Neutrophil (primary cell): ENCODE results near the gene PPP1R1C.

Source experiments
- H3K27ac ChIP-seq: fragments of 200-600 bp; sonication (generic); 2 replicates; pipeline ENCODE4 v1.5.1; 2016; ENCODE audit warnings: mild to moderate bottlenecking, moderate library complexity
- H3K27me3 ChIP-seq: fragments of 200-600 bp; sonication (generic); 2 replicates; pipeline ENCODE4 v1.6.0; 2016; ENCODE audit warnings: mild to moderate bottlenecking
- H3K36me3 ChIP-seq: fragments of 200-600 bp; sonication (generic); 2 replicates; pipeline ENCODE4 v1.5.1; 2017
- H3K4me1 ChIP-seq, 2 experiments: fragments of 200-600 bp in 1 of 2; sonication (generic) in 1 of 2; 1 replicate in 1 of 2; 2 replicates in 1 of 2; pipeline versions ENCODE4 v1.5.1 to v1.6.1; 2013 to 2016; ENCODE audit warnings: low read depth in 1 of 2, low read length in 1 of 2, mild to moderate bottlenecking in 1 of 2, moderate library complexity in 1 of 2; ENCODE audit not compliant: control insufficient read depth in 1 of 2, insufficient read depth in 1 of 2
- H3K4me3 ChIP-seq, 2 experiments: fragments of 200-600 bp in 1 of 2; sonication (generic) in 1 of 2; 1 replicate in 1 of 2; 2 replicates in 1 of 2; pipeline ENCODE4 v1.5.1; 2013 to 2016; ENCODE audit warnings: low read depth in 1 of 2, low read length in 1 of 2, mild to moderate bottlenecking in 1 of 2, moderate library complexity in 1 of 2
- H3K9me3 ChIP-seq: fragments of 200-600 bp; sonication (generic); 2 replicates; pipeline ENCODE4 v1.5.1; 2016
- TF ChIP-seq, protein P1 (sequence below): fragments of 200-600 bp; sonication (generic); IDR thresholded peaks from 2 replicates; pipeline ENCODE4 v1.5.1; 2016; ENCODE audit warnings: antibody characterized with exemption

Gene PPP1R1C

DNA sequence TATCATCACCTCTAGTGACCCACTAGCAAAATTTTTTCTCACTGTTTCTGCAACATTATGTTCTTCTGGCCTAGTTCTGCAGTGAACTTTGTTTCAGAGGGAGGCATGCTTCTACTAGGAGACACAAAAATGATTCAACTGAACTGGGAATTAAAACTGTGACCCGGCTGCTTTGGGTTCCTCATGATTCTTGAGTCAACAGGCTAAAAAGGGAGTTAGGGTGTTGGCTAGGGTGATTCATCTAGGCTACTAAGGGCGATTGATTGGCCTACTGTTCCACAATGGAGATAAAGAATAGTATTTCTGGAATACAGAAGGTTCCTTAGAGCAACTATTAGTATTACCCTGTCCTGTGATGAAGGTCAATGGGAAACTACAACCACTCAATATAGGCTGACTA, 179.5 kb downstream of the PPP1R1C start:
- Histone ChIP-seq H3K36me3 (no peaks in the 10 kb centered on the region), H3K27me3 (no peaks in the 10 kb centered on the region), H3K9me3 (no peaks in the 10 kb centered on the region), H3K27ac (no peak overlapping the region), H3K4me3 (no peak overlapping the region), H3K4me1 (no peaks in the 10 kb centered on the region)
- TF ChIP-seq, protein P1, sequence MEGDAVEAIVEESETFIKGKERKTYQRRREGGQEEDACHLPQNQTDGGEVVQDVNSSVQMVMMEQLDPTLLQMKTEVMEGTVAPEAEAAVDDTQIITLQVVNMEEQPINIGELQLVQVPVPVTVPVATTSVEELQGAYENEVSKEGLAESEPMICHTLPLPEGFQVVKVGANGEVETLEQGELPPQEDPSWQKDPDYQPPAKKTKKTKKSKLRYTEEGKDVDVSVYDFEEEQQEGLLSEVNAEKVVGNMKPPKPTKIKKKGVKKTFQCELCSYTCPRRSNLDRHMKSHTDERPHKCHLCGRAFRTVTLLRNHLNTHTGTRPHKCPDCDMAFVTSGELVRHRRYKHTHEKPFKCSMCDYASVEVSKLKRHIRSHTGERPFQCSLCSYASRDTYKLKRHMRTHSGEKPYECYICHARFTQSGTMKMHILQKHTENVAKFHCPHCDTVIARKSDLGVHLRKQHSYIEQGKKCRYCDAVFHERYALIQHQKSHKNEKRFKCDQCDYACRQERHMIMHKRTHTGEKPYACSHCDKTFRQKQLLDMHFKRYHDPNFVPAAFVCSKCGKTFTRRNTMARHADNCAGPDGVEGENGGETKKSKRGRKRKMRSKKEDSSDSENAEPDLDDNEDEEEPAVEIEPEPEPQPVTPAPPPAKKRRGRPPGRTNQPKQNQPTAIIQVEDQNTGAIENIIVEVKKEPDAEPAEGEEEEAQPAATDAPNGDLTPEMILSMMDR: no peak

DNA sequence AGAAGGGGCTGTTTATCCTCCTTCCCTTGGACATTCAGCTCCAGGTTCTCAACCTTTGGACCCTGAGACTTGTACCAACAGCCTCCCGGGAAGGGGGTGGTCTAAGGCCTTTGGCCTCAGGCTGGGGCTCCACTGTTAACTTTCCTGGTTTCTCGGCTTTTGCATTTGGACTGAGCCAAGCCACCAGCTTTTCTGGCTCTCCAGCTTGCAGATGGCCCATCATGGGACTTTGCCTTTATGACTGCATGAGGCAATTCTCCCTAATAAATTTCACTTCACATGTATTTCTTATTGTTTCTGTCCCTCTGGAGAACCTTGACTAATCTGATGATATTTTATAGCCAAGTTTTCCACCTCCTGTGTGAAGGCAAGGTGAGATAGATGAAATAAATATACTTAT, 180.8 kb downstream of the PPP1R1C start:
- Histone ChIP-seq H3K9me3 (no peaks in the 10 kb centered on the region), H3K27me3 (no peaks in the 10 kb centered on the region), H3K4me3 (no peak overlapping the region), H3K36me3 (no peaks in the 10 kb centered on the region), H3K4me1 (no peaks in the 10 kb centered on the region), H3K27ac (no peak overlapping the region)
- TF ChIP-seq, protein P1: no peak

DNA sequence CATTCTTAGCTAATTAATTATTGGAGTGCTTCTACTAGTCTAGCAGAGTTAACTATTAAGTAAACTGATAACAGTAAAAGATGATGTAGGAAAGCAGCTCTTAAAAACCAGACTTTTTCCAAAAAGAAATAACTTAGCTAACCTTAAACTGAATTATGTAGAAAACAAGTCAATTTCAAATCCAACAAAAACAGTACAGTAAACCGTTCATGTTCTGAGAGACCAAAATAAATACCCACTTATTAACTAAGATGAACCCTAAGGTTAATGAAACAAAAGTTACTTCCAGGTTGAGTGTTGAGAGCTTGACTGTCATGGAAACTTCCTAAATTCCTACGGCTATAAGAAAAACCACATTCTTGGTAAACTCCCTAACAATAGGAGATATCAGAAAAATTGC, 181.2 kb downstream of the PPP1R1C start:
- Histone ChIP-seq H3K36me3 (no peaks in the 10 kb centered on the region), H3K9me3 (no peaks in the 10 kb centered on the region), H3K4me3 (no peak overlapping the region), H3K4me1 (no peaks in the 10 kb centered on the region), H3K27me3 (no peaks in the 10 kb centered on the region), H3K27ac (no peak overlapping the region)
- TF ChIP-seq, protein P1: no peak
